GM12878 (cell line): Measurements from ENCODE around the gene PMS1. TPM values are rescaled to one million over a fixed set of nuclear protein-coding genes. Genes with fewer than 3 reads are reported as not detected.

Source experiments
- EED ChIP-seq: sonication (generic); IDR thresholded peaks from 2 replicates; pipeline ENCODE4 v1.6.1; 2016; ENCODE audit warnings: antibody characterized with exemption, low read depth
- HDGF ChIP-seq: fragments of 450-650 bp; IDR thresholded peaks from 2 replicates; pipeline ENCODE4 v1.6.1; 2016; ENCODE audit warnings: antibody characterized with exemption
- RCOR1 ChIP-seq: conservative IDR thresholded peaks from 2 replicates; pipeline ENCODE4 v1.6.1; 2012; ENCODE audit warnings: low read depth, low read length, improper control_type of control experiment
- SMARCA5 ChIP-seq: fragments of 450-650 bp; IDR thresholded peaks from 2 replicates; pipeline ENCODE4 v1.6.1; 2017; ENCODE audit warnings: mild to moderate bottlenecking
- SRF ChIP-seq, 2 experiments: IDR thresholded peaks; 2 replicates each; pipeline ENCODE4 v1.6.1; 2011; ENCODE audit warnings: low read depth in 2 of 2, low read length in 2 of 2, mild to moderate bottlenecking in 1 of 2, moderate library complexity in 1 of 2
- STAT3 ChIP-seq: IDR thresholded peaks from 2 replicates; pipeline ENCODE4 v1.6.1; 2011; ENCODE audit warnings: low read depth, low read length, improper control_type of control experiment
- TCF12 ChIP-seq: IDR thresholded peaks from 2 replicates; pipeline ENCODE4 v1.6.1; 2011; ENCODE audit warnings: low read depth, mild to moderate bottlenecking, low read length
- ZBED1 ChIP-seq: IDR thresholded peaks from 2 replicates; pipeline ENCODE4 v1.6.1; 2016; ENCODE audit warnings: borderline replicate concordance
- ZNF217 ChIP-seq: fragments of 450-650 bp; IDR thresholded peaks from 2 replicates; pipeline ENCODE4 v1.6.1; 2017; ENCODE audit warnings: antibody characterized with exemption, mild to moderate bottlenecking
- polyA plus RNA-seq, 11 experiments: library from polyadenylated mRNA; depleted of rRNA in 4 of 11; unstranded in 6 of 11; stranded (reverse) in 5 of 11; fragments of >200 nt; fragmentation: Nextera tagmentation in 4 of 11; fragmentation: Illumina TruSeq in 1 of 11; extraction: Ambion mirVana in 4 of 11; extraction: Trizol in 1 of 11; gene quantifications; 1 replicate in 1 of 11; 2 replicates in 10 of 11; pipeline versions ENCODE4 v1.2.1 to v1.2.3, GENCODE V29; 2011 to 2016; ENCODE audit warnings: inconsistent platforms in 2 of 11, missing spikeins in 2 of 11, low read depth in 1 of 11
- total RNA-seq, 4 experiments: library from RNA; depleted of rRNA in 3 of 4; stranded (reverse); fragments of >200 nt in 3 of 4; fragmentation: Illumina TruSeq in 1 of 4; extraction: Trizol in 1 of 4; gene quantifications; 2 replicates each; pipeline versions ENCODE4 v1.2.1 to v1.2.3, GENCODE V29; 2013 to 2021
- TF ChIP-seq, protein P1 (sequence below): fragments of 450-650 bp; formaldehyde crosslinking; IDR thresholded peaks from 2 replicates; pipeline ENCODE4 v1.5.0; 2022; ENCODE audit warnings: mild to moderate bottlenecking, missing genetic modification characterization
- TF ChIP-seq, protein P2 (sequence below): fragments of 450-650 bp; IDR thresholded peaks from 2 replicates; pipeline ENCODE4 v1.6.1; 2016; ENCODE audit warnings: mild to moderate bottlenecking
- TF ChIP-seq, protein P3 (sequence below): fragments of 450-650 bp; IDR thresholded peaks from 2 replicates; pipeline ENCODE4 v1.6.1; 2017; ENCODE audit warnings: antibody characterized with exemption, mild to moderate bottlenecking, moderate library complexity
- TF ChIP-seq, protein P4 (sequence below): IDR thresholded peaks from 2 replicates; pipeline ENCODE4 v1.6.1; 2012; ENCODE audit warnings: improper control_type of control experiment, low read depth, low read length; ENCODE audit not compliant: insufficient replicate concordance
- TF ChIP-seq, protein P5 (sequence below): IDR thresholded peaks from 2 replicates; pipeline ENCODE4 v1.6.1; 2011; ENCODE audit warnings: borderline replicate concordance, low read depth, mild to moderate bottlenecking, moderate library complexity, mixed read lengths, low read length; ENCODE audit not compliant: insufficient read depth; ENCODE audit errors: extremely low read length

The PMS1 gene
- total and polyA plus RNA-seq, 10 of the 15 experiments (the other 5 are each of a cell fraction or from before 2014, with no cell fraction given) = 18.7 to 50.6 (median 29.5) TPM

DNA sequence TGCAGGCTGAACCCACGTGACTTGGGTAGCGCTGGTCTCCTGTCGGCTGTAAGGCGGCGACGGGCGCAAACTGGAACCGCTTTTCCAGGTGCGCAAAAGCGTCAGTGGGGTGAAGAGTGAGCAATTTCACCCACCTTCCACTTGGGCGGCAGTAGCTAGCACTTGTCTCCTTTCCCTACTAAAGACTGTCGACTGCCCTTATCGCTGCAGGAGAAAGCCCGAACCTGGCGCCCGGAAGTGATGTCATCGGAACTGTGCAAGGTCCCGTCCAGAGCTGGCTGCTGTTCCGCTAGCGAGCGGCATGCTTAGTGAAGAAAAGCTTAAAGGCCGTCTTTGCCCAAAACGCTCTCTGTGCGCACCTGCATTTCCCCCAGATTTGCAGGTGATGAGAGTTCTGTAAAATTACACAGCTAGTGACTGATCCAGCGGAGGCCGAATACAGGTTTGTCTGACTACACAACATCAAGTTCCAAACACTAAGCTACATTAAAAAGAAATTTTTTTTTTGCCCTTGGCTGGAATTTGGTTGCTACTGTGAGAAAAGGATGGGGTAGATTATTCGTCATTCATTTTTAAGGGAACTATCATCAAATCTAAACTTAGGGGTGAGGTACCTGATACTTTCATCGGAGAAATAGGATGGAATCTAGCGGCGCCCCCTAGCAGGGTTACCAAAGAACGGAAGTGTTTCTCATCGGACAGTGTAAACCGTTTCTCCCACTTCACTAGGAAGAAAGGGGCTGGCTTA lies 21.5 kb upstream of the PMS1 start, which contains the start of gene OSGEPL1 (continued):
- TF ChIP-seq, protein P1, sequence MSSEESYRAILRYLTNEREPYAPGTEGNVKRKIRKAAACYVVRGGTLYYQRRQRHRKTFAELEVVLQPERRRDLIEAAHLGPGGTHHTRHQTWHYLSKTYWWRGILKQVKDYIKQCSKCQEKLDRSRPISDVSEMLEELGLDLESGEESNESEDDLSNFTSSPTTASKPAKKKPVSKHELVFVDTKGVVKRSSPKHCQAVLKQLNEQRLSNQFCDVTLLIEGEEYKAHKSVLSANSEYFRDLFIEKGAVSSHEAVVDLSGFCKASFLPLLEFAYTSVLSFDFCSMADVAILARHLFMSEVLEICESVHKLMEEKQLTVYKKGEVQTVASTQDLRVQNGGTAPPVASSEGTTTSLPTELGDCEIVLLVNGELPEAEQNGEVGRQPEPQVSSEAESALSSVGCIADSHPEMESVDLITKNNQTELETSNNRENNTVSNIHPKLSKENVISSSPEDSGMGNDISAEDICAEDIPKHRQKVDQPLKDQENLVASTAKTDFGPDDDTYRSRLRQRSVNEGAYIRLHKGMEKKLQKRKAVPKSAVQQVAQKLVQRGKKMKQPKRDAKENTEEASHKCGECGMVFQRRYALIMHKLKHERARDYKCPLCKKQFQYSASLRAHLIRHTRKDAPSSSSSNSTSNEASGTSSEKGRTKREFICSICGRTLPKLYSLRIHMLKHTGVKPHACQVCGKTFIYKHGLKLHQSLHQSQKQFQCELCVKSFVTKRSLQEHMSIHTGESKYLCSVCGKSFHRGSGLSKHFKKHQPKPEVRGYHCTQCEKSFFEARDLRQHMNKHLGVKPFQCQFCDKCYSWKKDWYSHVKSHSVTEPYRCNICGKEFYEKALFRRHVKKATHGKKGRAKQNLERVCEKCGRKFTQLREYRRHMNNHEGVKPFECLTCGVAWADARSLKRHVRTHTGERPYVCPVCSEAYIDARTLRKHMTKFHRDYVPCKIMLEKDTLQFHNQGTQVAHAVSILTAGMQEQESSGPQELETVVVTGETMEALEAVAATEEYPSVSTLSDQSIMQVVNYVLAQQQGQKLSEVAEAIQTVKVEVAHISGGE (CRISPR knock-in tag) = peak; percentile 85
- TF ChIP-seq, protein P2, sequence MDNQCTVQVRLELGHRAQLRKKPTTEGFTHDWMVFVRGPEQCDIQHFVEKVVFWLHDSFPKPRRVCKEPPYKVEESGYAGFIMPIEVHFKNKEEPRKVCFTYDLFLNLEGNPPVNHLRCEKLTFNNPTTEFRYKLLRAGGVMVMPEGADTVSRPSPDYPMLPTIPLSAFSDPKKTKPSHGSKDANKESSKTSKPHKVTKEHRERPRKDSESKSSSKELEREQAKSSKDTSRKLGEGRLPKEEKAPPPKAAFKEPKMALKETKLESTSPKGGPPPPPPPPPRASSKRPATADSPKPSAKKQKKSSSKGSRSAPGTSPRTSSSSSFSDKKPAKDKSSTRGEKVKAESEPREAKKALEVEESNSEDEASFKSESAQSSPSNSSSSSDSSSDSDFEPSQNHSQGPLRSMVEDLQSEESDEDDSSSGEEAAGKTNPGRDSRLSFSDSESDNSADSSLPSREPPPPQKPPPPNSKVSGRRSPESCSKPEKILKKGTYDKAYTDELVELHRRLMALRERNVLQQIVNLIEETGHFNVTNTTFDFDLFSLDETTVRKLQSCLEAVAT = 0 out of 2 replicates have a peak, but pooled peaks have one; percentile 60
- TF ChIP-seq, protein P3, sequence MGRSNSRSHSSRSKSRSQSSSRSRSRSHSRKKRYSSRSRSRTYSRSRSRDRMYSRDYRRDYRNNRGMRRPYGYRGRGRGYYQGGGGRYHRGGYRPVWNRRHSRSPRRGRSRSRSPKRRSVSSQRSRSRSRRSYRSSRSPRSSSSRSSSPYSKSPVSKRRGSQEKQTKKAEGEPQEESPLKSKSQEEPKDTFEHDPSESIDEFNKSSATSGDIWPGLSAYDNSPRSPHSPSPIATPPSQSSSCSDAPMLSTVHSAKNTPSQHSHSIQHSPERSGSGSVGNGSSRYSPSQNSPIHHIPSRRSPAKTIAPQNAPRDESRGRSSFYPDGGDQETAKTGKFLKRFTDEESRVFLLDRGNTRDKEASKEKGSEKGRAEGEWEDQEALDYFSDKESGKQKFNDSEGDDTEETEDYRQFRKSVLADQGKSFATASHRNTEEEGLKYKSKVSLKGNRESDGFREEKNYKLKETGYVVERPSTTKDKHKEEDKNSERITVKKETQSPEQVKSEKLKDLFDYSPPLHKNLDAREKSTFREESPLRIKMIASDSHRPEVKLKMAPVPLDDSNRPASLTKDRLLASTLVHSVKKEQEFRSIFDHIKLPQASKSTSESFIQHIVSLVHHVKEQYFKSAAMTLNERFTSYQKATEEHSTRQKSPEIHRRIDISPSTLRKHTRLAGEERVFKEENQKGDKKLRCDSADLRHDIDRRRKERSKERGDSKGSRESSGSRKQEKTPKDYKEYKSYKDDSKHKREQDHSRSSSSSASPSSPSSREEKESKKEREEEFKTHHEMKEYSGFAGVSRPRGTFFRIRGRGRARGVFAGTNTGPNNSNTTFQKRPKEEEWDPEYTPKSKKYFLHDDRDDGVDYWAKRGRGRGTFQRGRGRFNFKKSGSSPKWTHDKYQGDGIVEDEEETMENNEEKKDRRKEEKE = no peak
- no peak for TF ChIP-seq RCOR1
- TF ChIP-seq SMARCA5 = peak; percentile 46
- 0 out of 2 replicates have a peak, but pooled peaks have one; percentile 12 for TF ChIP-seq HDGF
- peak in 1 of 2 experiments; percentile 44; a peak in 1 of 4 replicates for TF ChIP-seq SRF (IDR thresholded peaks at IDR 0.05; ENCODE audit: low read depth in 2 of 2, low read length in 2 of 2)
- no peak for TF ChIP-seq STAT3
- peak; percentile 42; the same call in 1 of the 2 replicates for TF ChIP-seq TCF12
- TF ChIP-seq EED = no peak
- TF ChIP-seq ZBED1 = peak; percentile 20; the same call in 1 of the 2 replicates
- TF ChIP-seq, protein P4, sequence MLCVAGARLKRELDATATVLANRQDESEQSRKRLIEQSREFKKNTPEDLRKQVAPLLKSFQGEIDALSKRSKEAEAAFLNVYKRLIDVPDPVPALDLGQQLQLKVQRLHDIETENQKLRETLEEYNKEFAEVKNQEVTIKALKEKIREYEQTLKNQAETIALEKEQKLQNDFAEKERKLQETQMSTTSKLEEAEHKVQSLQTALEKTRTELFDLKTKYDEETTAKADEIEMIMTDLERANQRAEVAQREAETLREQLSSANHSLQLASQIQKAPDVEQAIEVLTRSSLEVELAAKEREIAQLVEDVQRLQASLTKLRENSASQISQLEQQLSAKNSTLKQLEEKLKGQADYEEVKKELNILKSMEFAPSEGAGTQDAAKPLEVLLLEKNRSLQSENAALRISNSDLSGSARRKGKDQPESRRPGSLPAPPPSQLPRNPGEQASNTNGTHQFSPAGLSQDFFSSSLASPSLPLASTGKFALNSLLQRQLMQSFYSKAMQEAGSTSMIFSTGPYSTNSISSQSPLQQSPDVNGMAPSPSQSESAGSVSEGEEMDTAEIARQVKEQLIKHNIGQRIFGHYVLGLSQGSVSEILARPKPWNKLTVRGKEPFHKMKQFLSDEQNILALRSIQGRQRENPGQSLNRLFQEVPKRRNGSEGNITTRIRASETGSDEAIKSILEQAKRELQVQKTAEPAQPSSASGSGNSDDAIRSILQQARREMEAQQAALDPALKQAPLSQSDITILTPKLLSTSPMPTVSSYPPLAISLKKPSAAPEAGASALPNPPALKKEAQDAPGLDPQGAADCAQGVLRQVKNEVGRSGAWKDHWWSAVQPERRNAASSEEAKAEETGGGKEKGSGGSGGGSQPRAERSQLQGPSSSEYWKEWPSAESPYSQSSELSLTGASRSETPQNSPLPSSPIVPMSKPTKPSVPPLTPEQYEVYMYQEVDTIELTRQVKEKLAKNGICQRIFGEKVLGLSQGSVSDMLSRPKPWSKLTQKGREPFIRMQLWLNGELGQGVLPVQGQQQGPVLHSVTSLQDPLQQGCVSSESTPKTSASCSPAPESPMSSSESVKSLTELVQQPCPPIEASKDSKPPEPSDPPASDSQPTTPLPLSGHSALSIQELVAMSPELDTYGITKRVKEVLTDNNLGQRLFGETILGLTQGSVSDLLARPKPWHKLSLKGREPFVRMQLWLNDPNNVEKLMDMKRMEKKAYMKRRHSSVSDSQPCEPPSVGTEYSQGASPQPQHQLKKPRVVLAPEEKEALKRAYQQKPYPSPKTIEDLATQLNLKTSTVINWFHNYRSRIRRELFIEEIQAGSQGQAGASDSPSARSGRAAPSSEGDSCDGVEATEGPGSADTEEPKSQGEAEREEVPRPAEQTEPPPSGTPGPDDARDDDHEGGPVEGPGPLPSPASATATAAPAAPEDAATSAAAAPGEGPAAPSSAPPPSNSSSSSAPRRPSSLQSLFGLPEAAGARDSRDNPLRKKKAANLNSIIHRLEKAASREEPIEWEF = no peak
- no peak for TF ChIP-seq ZNF217
- TF ChIP-seq, protein P5, sequence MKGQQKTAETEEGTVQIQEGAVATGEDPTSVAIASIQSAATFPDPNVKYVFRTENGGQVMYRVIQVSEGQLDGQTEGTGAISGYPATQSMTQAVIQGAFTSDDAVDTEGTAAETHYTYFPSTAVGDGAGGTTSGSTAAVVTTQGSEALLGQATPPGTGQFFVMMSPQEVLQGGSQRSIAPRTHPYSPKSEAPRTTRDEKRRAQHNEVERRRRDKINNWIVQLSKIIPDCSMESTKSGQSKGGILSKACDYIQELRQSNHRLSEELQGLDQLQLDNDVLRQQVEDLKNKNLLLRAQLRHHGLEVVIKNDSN = peak; percentile 86
